Spleen (tissue), 11 donors: Measurements from ENCODE around the gene CASP7. TPM values are rescaled to one million over a fixed set of nuclear protein-coding genes. Genes with fewer than 3 reads are reported as not detected.

ENCODE experiments used
- DNase-seq: peaks from one replicate; pipeline ENCODE4 v3.0.0-alpha.2; 2020
- H3K27ac ChIP-seq, 8 donors: fragments of 200-600 bp; sonication (generic) in 7 of 8; 1 replicate in 4 of 8; 2 replicates in 4 of 8; pipeline versions ENCODE4 v1.5.0 to v1.8.0; 2016 to 2021; ENCODE audit warnings: inconsistent platforms in 4 of 8, mild to moderate bottlenecking in 4 of 8, moderate library complexity in 1 of 8
- H3K27me3 ChIP-seq, 7 donors: fragments of 200-600 bp; sonication (generic) in 6 of 7; replicated peaks in 1 of 7; 1 replicate in 4 of 7; 2 replicates in 3 of 7; pipeline versions ENCODE4 v1.5.0 to v1.8.0; 2016 to 2021; ENCODE audit warnings: inconsistent platforms in 3 of 7, mild to moderate bottlenecking in 1 of 7
- H3K36me3 ChIP-seq, 6 donors: fragments of 200-600 bp; sonication (generic) in 5 of 6; 1 replicate in 4 of 6; 2 replicates in 2 of 6; pipeline versions ENCODE4 v1.5.0 to v1.8.0; 2016 to 2021; ENCODE audit warnings: inconsistent platforms in 2 of 6
- H3K4me1 ChIP-seq, 6 donors: fragments of 200-600 bp; sonication (generic) in 5 of 6; 1 replicate in 3 of 6; 2 replicates in 3 of 6; pipeline versions ENCODE4 v1.5.0 to v1.8.0; 2016 to 2021; ENCODE audit warnings: inconsistent platforms in 3 of 6
- H3K4me3 ChIP-seq, 8 donors: fragments of 200-600 bp; sonication (generic) in 7 of 8; 1 replicate in 4 of 8; 2 replicates in 4 of 8; pipeline versions ENCODE4 v1.5.0 to v1.8.0; 2016 to 2021; ENCODE audit warnings: inconsistent platforms in 4 of 8, mild to moderate bottlenecking in 4 of 8, moderate library complexity in 2 of 8
- H3K9me3 ChIP-seq, 8 donors: fragments of 200-600 bp; sonication (generic) in 7 of 8; 1 replicate in 4 of 8; 2 replicates in 4 of 8; pipeline versions ENCODE4 v1.5.0 to v1.8.0; 2016 to 2021; ENCODE audit warnings: inconsistent platforms in 4 of 8
- POLR2A ChIP-seq, 3 donors: fragments of 450-650 bp; IDR thresholded peaks; one replicate each; pipeline ENCODE4 v1.5.1; 2017; ENCODE audit warnings: antibody characterized with exemption in 3 of 3, mild to moderate bottlenecking in 1 of 3
- POLR2AphosphoS5 ChIP-seq, 3 donors: sonication (generic); formaldehyde crosslinking; IDR thresholded peaks; one replicate each; pipeline ENCODE4 v1.5.1; 2017; ENCODE audit warnings: antibody characterized with exemption in 3 of 3
- WGBS, 5 donors: extraction: QIAGEN DNeasy Blood & Tissue Kit in 3 of 5; methylation state at CpG; one replicate each; pipeline versions ENCODE4 v1.1.5 to v1.1.7; 2013 to 2018; 5-methylcytosine and 5-hydroxymethylcytosine counted together
- intact Hi-C: fragments of 100-400 bp; cut with DNase I; formaldehyde crosslinking; loops from one replicate; pipeline ENCODE4 v1.15.0; 2023; ENCODE audit warnings: low total_unique reads
- polyA plus RNA-seq, 3 donors: library from polyadenylated mRNA; stranded (reverse); fragments of 200-250 nt; gene quantifications; one replicate each; pipeline ENCODE4 v1.2.1, GENCODE V29; 2013
- total RNA-seq, 7 donors: library from RNA; depleted of rRNA in 3 of 7; stranded (reverse); fragments of >200 nt in 3 of 7; fragmentation: NEBNext Ultra II Directional in 4 of 7; extraction: Animal tissue kit (Norgen Biotek cat#: 25700) in 4 of 7; gene quantifications; one replicate each; pipeline versions ENCODE4 v1.1.0 to v1.2.1, GENCODE V29; 2016 to 2021
- TF ChIP-seq, protein P1 (sequence below), 11 experiments: fragments of 200-600 bp in 7 of 11; fragments of 450-650 bp in 4 of 11; sonication (generic) in 4 of 11; IDR thresholded peaks in 8 of 11; conservative IDR thresholded peaks in 3 of 11; 1 replicate in 7 of 11; 2 replicates in 4 of 11; pipeline versions ENCODE4 v1.4.0 to v1.8.0; 2016 to 2021; ENCODE audit warnings: antibody characterized with exemption in 11 of 11, inconsistent platforms in 4 of 11, mild to moderate bottlenecking in 1 of 11
- donor health status: healthy with polysubstance abuse.
- donor health status: DM: no; HTN: no; CAD: no; lungs with moderate emphysema.
- donor health status: DM: no; HTN: no; CAD: no.
- donor health status: Bipolar disorder and iron deficiency.
- donor health status: healthy.
- donor health status: DM: no; HTN: no; CAD: no.
- donor health status: DM: yes; HTN: yes; CAD: no.

The CASP7 gene
- total and polyA plus RNA-seq, 10 donors: 10.4 to 27.3 (median 19.2) TPM

DNA sequence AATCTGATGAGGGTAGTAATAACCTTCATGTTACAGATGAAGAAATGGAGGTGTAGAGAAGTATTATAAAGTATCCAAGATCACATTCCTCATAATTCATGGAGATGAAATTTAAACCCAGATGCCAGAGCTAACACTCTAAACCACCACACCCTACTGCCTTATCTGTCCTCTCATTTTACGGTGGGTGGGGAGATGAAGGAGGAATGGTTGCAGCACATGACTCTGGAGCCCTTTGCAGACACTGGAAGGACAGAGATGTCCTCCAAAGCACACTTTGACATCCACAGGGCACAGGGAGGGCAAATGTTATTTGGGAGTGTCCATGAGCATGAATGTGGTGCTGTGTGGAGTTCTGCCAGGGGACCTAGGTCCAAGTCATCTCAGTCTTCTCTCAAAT, 72.8 kb downstream of the CASP7 start:
- TF ChIP-seq, protein P1, sequence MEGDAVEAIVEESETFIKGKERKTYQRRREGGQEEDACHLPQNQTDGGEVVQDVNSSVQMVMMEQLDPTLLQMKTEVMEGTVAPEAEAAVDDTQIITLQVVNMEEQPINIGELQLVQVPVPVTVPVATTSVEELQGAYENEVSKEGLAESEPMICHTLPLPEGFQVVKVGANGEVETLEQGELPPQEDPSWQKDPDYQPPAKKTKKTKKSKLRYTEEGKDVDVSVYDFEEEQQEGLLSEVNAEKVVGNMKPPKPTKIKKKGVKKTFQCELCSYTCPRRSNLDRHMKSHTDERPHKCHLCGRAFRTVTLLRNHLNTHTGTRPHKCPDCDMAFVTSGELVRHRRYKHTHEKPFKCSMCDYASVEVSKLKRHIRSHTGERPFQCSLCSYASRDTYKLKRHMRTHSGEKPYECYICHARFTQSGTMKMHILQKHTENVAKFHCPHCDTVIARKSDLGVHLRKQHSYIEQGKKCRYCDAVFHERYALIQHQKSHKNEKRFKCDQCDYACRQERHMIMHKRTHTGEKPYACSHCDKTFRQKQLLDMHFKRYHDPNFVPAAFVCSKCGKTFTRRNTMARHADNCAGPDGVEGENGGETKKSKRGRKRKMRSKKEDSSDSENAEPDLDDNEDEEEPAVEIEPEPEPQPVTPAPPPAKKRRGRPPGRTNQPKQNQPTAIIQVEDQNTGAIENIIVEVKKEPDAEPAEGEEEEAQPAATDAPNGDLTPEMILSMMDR (IDR thresholded peaks at IDR 0.05 in 8 of 11, conservative IDR thresholded peaks at IDR 0.05 in 3 of 11): no peak
- TF ChIP-seq POLR2AphosphoS5 (IDR thresholded peaks at IDR 0.05): no peak
- no peak for TF ChIP-seq POLR2A (IDR thresholded peaks at IDR 0.05)
- Histone ChIP-seq H3K4me3 (no peak overlapping the region), H3K36me3 (no peaks in the 10 kb centered on the region), H3K27ac (no peak overlapping the region), H3K9me3 (no peaks in the 10 kb centered on the region), H3K4me1 (no peaks in the 10 kb centered on the region), H3K27me3 (no peaks in the 10 kb centered on the region)
- intact Hi-C loops: no loop called here
- 43 to 91% (median 55%) methylated on average over 1 of the region's 1 CpG for WGBS, 5 donors
- DNase-seq: no peak

DNA sequence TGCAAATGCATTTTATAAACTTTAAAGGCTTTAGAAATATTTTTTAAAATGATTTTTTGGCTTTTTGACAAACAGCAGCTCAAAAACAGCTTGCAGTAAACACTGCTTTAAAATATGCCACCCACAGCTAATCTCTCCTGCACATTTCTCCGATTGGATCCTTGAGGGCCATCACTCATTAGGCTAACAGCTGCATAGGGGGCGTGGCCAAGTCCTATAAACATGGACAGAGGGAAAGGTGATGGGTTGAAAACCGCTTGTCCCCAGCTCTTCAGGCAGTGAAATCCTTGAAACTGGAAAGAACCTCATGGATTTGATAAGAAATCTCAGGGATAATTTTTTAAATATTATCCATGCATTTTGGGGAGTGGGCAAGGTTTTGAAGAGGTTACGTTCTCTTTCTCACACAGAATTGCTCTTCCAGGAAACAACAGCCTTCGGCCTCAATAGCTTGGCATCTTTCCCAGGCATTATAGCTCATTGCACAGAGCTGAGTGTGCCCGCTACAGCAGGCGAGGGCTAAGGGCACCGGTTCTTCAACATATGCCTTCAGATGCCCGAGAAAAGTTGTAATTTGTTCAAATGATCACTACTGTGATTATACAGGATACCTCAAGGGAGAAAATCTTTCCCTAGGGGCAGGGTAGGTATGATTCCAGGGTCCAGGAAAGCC, 73.4 kb downstream of the CASP7 start:
- no peaks in the 10 kb centered on the region for H3K4me1 ChIP-seq
- no peaks in the 10 kb centered on the region for H3K36me3 ChIP-seq
- 36 to 60% (median 46%) methylated on average over 9 of the region's 9 CpGs for WGBS, 5 donors
- TF ChIP-seq POLR2AphosphoS5 (IDR thresholded peaks at IDR 0.05) (no peak), POLR2A (IDR thresholded peaks at IDR 0.05) (no peak)
- TF ChIP-seq, protein P1 (IDR thresholded peaks at IDR 0.05 in 8 of 11, conservative IDR thresholded peaks at IDR 0.05 in 3 of 11): no peak
- intact Hi-C loops: no loop called here
- H3K9me3 ChIP-seq: no peaks in the 10 kb centered on the region
- no peak overlapping the region for H3K27ac ChIP-seq
- no peaks in the 10 kb centered on the region for H3K27me3 ChIP-seq
- no peak for DNase-seq
- H3K4me3 ChIP-seq: no peak overlapping the region

GRCh38 chr10:113754125-113754524, 74.4 kb downstream of the CASP7 start:
- H3K36me3 ChIP-seq: no peaks in the 10 kb centered on the region
- intact Hi-C loops: no loop called here
- WGBS, 5 donors: 67 to 87% (median 85%) methylated on average over 3 of the region's 3 CpGs
- no peaks in the 10 kb centered on the region for H3K4me1 ChIP-seq
- H3K27me3 ChIP-seq: no peaks in the 10 kb centered on the region
- H3K9me3 ChIP-seq: no peaks in the 10 kb centered on the region
- no peak overlapping the region for H3K27ac ChIP-seq
- DNase-seq: no peak
- TF ChIP-seq, protein P1 (IDR thresholded peaks at IDR 0.05 in 8 of 11, conservative IDR thresholded peaks at IDR 0.05 in 3 of 11): no peak
- TF ChIP-seq POLR2A (IDR thresholded peaks at IDR 0.05) (no peak), POLR2AphosphoS5 (IDR thresholded peaks at IDR 0.05) (no peak)
- H3K4me3 ChIP-seq: no peak overlapping the region

DNA sequence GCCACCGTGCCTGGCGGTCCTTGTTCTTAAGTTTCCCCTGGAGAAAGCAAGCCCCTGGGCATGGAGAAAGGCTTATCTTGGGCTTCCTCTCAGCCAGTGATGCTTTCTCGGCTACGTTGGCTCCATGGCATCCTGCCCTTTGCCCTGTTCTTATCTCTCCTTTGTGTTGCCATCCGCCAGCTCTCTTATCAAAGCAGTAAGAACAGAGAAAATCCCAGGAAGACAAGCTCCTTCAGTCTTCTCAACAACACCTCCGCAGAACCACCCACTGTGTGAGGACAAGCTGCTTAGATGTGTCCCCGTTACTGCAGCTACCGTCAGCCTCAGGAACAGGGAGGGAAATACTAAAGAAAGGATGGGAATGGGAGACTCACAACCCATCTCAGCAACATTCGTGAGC, 75.1 kb downstream of the CASP7 start:
- DNase-seq: no peak
- no peak for TF ChIP-seq POLR2A (IDR thresholded peaks at IDR 0.05)
- TF ChIP-seq POLR2AphosphoS5 (IDR thresholded peaks at IDR 0.05): no peak
- TF ChIP-seq, protein P1 (IDR thresholded peaks at IDR 0.05 in 8 of 11, conservative IDR thresholded peaks at IDR 0.05 in 3 of 11): no peak
- no peak overlapping the region for H3K4me3 ChIP-seq
- H3K27ac ChIP-seq: no peak overlapping the region
- 79 to 96% (median 84%) methylated on average over 9 of the region's 9 CpGs for WGBS, 5 donors
- intact Hi-C loops: no loop called here
- H3K27me3 ChIP-seq: no peaks in the 10 kb centered on the region
- H3K4me1 ChIP-seq: no peaks in the 10 kb centered on the region
- no peaks in the 10 kb centered on the region for H3K36me3 ChIP-seq
- no peaks in the 10 kb centered on the region for H3K9me3 ChIP-seq
